Panc1 (cell line): ENCODE data around the gene RIC8B. TPM values are rescaled to one million over a fixed set of nuclear protein-coding genes. Genes with fewer than 3 reads are reported as not detected.

Source experiments
- ATAC-seq: fragments of 200-7000 bp; cut with Tn5 transposase; 2 replicates; pipeline ENCODE4 v1.9.1; 2020; ENCODE audit warnings: mild to moderate bottlenecking, moderate library complexity
- BruUV-seq: library from RNA; stranded (reverse); fragments of 400-500 nt; replicated peaks from 2 replicates; lab custom pipeline; 2021; lab: Mats Ljungman, UMichigan
- CTCF ChIA-PET: fragments of 300-600 bp; sonication (Branson Sonifier 250); formaldehyde crosslinking; loops from one replicate; lab custom pipeline; 2022; ENCODE audit warnings: antibody characterized with exemption; lab: Charles Lee
- POLR2A ChIA-PET: fragments of 300-600 bp; sonication (Branson Sonifier 250); formaldehyde crosslinking; loops from one replicate; lab custom pipeline; 2022; ENCODE audit warnings: antibody characterized with exemption; lab: Charles Lee
- DNase-seq: peaks from one replicate; pipeline ENCODE4 v3.0.0-alpha.2; 2010; ENCODE audit warnings: low read depth, low spot score
- H3K27ac ChIP-seq: 2 replicates; pipeline ENCODE4 v1.5.1; 2011; ENCODE audit warnings: mild to moderate bottlenecking, low read length, inconsistent platforms
- H3K27me3 ChIP-seq: fragments of 200-500 bp; sonication (Bioruptor generic); 2 replicates; pipeline ENCODE4 v1.6.0; 2014; ENCODE audit warnings: low read length, inconsistent platforms; ENCODE audit not compliant: control insufficient read depth, insufficient read depth
- H3K36me3 ChIP-seq: fragments of 200-500 bp; sonication (Bioruptor generic); 2 replicates; pipeline ENCODE4 v1.5.1; 2014; ENCODE audit warnings: inconsistent platforms, mild to moderate bottlenecking, low read length, moderate library complexity; ENCODE audit not compliant: control insufficient read depth, insufficient read depth
- H3K4me1 ChIP-seq: 2 replicates; pipeline ENCODE4 v1.5.1; 2011; ENCODE audit warnings: inconsistent platforms, mild to moderate bottlenecking, low read length, moderate library complexity; ENCODE audit not compliant: control insufficient read depth, insufficient read depth
- H3K4me3 ChIP-seq, 2 experiments: 2 replicates each; pipeline ENCODE4 v1.5.1; 2011 to 2012; ENCODE audit warnings: low read depth in 2 of 2, low read length in 2 of 2, mild to moderate bottlenecking in 2 of 2, inconsistent platforms in 1 of 2, moderate library complexity in 1 of 2
- H3K9me3 ChIP-seq: fragments of 200-500 bp; sonication (Bioruptor generic); 2 replicates; pipeline ENCODE4 v1.5.1; 2014; ENCODE audit warnings: low read depth, mild to moderate bottlenecking, inconsistent platforms, low read length, moderate library complexity; ENCODE audit not compliant: control insufficient read depth, insufficient read depth
- POLR2AphosphoS5 ChIP-seq: IDR thresholded peaks from 2 replicates; pipeline ENCODE4 v1.6.1; 2012; ENCODE audit warnings: mild to moderate bottlenecking, low read depth, low read length, moderate library complexity
- SIN3A ChIP-seq: IDR thresholded peaks from 2 replicates; pipeline ENCODE4 v1.6.1; 2012; ENCODE audit warnings: low read depth, mild to moderate bottlenecking, low read length, moderate library complexity, borderline replicate concordance; ENCODE audit not compliant: insufficient read depth
- TCF7L2 ChIP-seq: IDR thresholded peaks from 2 replicates; pipeline ENCODE4 v1.6.1; 2011; ENCODE audit warnings: mild to moderate bottlenecking, low read depth, low read length, inconsistent platforms
- in situ Hi-C: cut with HindIII; loops from 2 replicates; pipeline ENCODE4 v1.10.0; 2016; ENCODE audit warnings: low sequenced_read_pairs, low pct_unique_long_range_greater_than_20kb
- intact Hi-C: fragments of 100-400 bp; cut with micrococcal nuclease; formaldehyde crosslinking; loops from one replicate; pipeline ENCODE4 v1.10.0; 2022; ENCODE audit not compliant: unreplicated experiment
- total RNA-seq: library from RNA; stranded (reverse); gene quantifications from one replicate; pipeline ENCODE4 v1.2.1, GENCODE V29; 2021; ENCODE audit not compliant: unreplicated experiment
- TF ChIP-seq, protein P1 (sequence below): fragments of 450-650 bp; IDR thresholded peaks from 2 replicates; pipeline ENCODE4 v1.5.1; 2017; ENCODE audit warnings: mild to moderate bottlenecking
- TF ChIP-seq, protein P2 (sequence below), 2 experiments: IDR thresholded peaks; 2 replicates each; pipeline ENCODE4 v1.6.1; 2011 to 2012; ENCODE audit warnings: low read depth in 2 of 2, control low read depth in 1 of 2, low read length in 1 of 2, mild to moderate bottlenecking in 1 of 2, moderate library complexity in 1 of 2; ENCODE audit not compliant: insufficient read depth in 1 of 2

RIC8B gene
- total RNA-seq, 1 experiment from 2014 or later, result 16.1 TPM

DNA sequence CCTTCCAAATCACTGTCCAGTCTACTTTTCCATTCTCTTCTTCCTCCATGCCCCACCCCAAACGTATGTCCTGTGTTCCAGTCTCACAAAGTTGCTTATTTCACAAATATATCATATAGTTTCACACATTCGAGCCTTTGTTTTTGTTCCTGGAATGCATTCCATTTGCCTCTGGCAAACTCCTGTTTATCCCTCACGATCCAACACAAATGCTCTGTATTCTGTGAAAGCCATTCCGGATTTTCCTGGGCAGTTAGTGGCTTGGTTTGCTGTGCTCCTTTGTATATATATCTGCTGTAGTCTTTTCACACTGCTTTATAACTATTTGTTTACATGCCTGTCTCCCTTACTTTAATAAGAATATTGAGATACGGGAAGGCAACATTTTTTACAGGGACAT, 9.0 kb downstream of the RIC8B start:
- in situ Hi-C loops, result no loop called here
- DNase-seq, result no peak
- no peaks in the 10 kb centered on the region; the same call in 1 of the 2 replicates for H3K4me1 ChIP-seq
- no peak for ATAC-seq
- H3K27me3 ChIP-seq, result no peaks in the 10 kb centered on the region
- H3K36me3 ChIP-seq, result no peaks in the 10 kb centered on the region; the same call in 1 of the 2 replicates
- H3K9me3 ChIP-seq, result no peaks in the 10 kb centered on the region
- BruUV-seq, result no TSS peak
- no peak overlapping the region for H3K27ac ChIP-seq
- ChIA-PET CTCF (no interaction called here), POLR2A (no interaction called here)
- intact Hi-C loops, result no loop called here
- H3K4me3 ChIP-seq, result no peak overlapping the region
- TF ChIP-seq TCF7L2, result no peak
- no peak for TF ChIP-seq SIN3A
- TF ChIP-seq, protein P1, sequence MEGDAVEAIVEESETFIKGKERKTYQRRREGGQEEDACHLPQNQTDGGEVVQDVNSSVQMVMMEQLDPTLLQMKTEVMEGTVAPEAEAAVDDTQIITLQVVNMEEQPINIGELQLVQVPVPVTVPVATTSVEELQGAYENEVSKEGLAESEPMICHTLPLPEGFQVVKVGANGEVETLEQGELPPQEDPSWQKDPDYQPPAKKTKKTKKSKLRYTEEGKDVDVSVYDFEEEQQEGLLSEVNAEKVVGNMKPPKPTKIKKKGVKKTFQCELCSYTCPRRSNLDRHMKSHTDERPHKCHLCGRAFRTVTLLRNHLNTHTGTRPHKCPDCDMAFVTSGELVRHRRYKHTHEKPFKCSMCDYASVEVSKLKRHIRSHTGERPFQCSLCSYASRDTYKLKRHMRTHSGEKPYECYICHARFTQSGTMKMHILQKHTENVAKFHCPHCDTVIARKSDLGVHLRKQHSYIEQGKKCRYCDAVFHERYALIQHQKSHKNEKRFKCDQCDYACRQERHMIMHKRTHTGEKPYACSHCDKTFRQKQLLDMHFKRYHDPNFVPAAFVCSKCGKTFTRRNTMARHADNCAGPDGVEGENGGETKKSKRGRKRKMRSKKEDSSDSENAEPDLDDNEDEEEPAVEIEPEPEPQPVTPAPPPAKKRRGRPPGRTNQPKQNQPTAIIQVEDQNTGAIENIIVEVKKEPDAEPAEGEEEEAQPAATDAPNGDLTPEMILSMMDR, result no peak
- TF ChIP-seq POLR2AphosphoS5, result no peak
- TF ChIP-seq, protein P2, sequence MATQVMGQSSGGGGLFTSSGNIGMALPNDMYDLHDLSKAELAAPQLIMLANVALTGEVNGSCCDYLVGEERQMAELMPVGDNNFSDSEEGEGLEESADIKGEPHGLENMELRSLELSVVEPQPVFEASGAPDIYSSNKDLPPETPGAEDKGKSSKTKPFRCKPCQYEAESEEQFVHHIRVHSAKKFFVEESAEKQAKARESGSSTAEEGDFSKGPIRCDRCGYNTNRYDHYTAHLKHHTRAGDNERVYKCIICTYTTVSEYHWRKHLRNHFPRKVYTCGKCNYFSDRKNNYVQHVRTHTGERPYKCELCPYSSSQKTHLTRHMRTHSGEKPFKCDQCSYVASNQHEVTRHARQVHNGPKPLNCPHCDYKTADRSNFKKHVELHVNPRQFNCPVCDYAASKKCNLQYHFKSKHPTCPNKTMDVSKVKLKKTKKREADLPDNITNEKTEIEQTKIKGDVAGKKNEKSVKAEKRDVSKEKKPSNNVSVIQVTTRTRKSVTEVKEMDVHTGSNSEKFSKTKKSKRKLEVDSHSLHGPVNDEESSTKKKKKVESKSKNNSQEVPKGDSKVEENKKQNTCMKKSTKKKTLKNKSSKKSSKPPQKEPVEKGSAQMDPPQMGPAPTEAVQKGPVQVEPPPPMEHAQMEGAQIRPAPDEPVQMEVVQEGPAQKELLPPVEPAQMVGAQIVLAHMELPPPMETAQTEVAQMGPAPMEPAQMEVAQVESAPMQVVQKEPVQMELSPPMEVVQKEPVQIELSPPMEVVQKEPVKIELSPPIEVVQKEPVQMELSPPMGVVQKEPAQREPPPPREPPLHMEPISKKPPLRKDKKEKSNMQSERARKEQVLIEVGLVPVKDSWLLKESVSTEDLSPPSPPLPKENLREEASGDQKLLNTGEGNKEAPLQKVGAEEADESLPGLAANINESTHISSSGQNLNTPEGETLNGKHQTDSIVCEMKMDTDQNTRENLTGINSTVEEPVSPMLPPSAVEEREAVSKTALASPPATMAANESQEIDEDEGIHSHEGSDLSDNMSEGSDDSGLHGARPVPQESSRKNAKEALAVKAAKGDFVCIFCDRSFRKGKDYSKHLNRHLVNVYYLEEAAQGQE (IDR thresholded peaks at IDR 0.05; ENCODE audit: insufficient read depth in 1 of 2, low read depth in 2 of 2, low read length in 1 of 2), result no peak

DNA sequence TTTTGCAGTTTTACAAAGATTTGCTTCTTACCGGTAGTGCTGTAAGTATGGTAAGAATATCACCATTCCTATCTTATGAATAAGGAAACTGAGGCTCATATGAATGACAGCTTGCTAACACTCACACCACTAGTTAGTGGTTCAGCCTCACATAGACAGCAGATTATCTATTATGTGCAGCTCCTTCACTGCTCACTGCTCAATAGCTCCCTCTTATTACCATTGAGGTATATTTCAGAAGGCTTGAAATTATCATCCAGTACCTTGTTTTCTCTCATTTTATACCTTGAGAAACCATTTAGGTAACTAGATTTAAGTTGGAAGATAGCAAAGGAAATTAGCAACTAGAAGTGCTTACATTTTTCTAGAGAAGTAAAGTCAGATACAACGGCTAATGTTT, 15.5 kb downstream of the RIC8B start:
- no peak overlapping the region for H3K4me3 ChIP-seq
- H3K4me1 ChIP-seq, result no peaks in the 10 kb centered on the region
- intact Hi-C loops, result no loop called here
- H3K36me3 ChIP-seq, result peaks cover 3% of the 10 kb centered on the region; the same call in 1 of the 2 replicates
- H3K9me3 ChIP-seq, result no peaks in the 10 kb centered on the region
- no peak overlapping the region for H3K27ac ChIP-seq
- ChIA-PET CTCF (interaction anchor here (0.7 kb wide), 1 partner anchor 55 kb away, joined by 3 read pairs; no protein-coding TSS in a partner anchor), POLR2A (no interaction called here)
- ATAC-seq (no peak), DNase-seq (no peak)
- BruUV-seq, result no TSS peak
- in situ Hi-C loops, result no loop called here
- no peaks in the 10 kb centered on the region for H3K27me3 ChIP-seq
- TF ChIP-seq POLR2AphosphoS5, result no peak
- no peak for TF ChIP-seq SIN3A
- TF ChIP-seq, protein P2 (IDR thresholded peaks at IDR 0.05; ENCODE audit: insufficient read depth in 1 of 2, low read depth in 2 of 2, low read length in 1 of 2), result no peak
- TF ChIP-seq, protein P1, result peak; percentile 14; the same call in 1 of the 2 replicates
